HG03460 (cell line): Measurements from ENCODE around the gene SLC4A2.
"Not testable (repeated sequence)": the region's sequence is repeated elsewhere in the genome, so short reads cannot be mapped to it uniquely, and the experiment has no call there.

Experiments
- ATAC-seq: cut with Tn5 transposase; IDR thresholded peaks from one replicate; pipeline ENCODE4 v1.9.1; 2021; ENCODE audit not compliant: unreplicated experiment

Gene SLC4A2

GRCh38 chr7:151025924-151026671 lies 33.3 kb upstream of the SLC4A2 start:
- no peak for ATAC-seq

GRCh38 chr7:151026771-151027727 lies 32.3 kb upstream of the SLC4A2 start:
- ATAC-seq = not testable (repeated sequence)

GRCh38 chr7:151027728-151028130 lies 31.7 kb upstream of the SLC4A2 start:
- peak; percentile 2 for ATAC-seq

- ATAC-seq = peak; percentile 97
Observed at GRCh38 chr7:151028131-151028947, 31.1 kb upstream of the SLC4A2 start, which contains the start of gene ABCB8. TSS of gene ABCB8 (plus strand) at chr7:151028450. CDS start at chr7:151028516, 66 bp downstream.

- ATAC-seq = no peak
Observed at GRCh38 chr7:151028948-151029501, 30.4 kb upstream of the SLC4A2 start.

GRCh38 chr7:151031011-151031410 lies 28.4 kb upstream of the SLC4A2 start:
- ATAC-seq = no peak

- no peak for ATAC-seq
Observed at GRCh38 chr7:151032936-151033863, 26.2 kb upstream of the SLC4A2 start.

GRCh38 chr7:151033864-151034249 lies 25.5 kb upstream of the SLC4A2 start:
- no peak for ATAC-seq

GRCh38 chr7:151034312-151035025 lies 24.9 kb upstream of the SLC4A2 start:
- ATAC-seq = no peak

- no peak for ATAC-seq
Observed at GRCh38 chr7:151035026-151035717, 24.2 kb upstream of the SLC4A2 start.

GRCh38 chr7:151035902-151036301 lies 23.5 kb upstream of the SLC4A2 start:
- no peak for ATAC-seq

- ATAC-seq = no peak
Observed at GRCh38 chr7:151038951-151039849, 20.2 kb upstream of the SLC4A2 start.

- ATAC-seq = no peak
Observed at GRCh38 chr7:151039850-151040548, 19.4 kb upstream of the SLC4A2 start.

- no peak for ATAC-seq
Observed at GRCh38 chr7:151040616-151041375, 18.6 kb upstream of the SLC4A2 start.

GRCh38 chr7:151043449-151043848 lies 15.9 kb upstream of the SLC4A2 start:
- ATAC-seq = not testable (repeated sequence)

GRCh38 chr7:151043959-151044358 lies 15.4 kb upstream of the SLC4A2 start:
- ATAC-seq = no peak
